ENCODE data around the gene PPM1H.

DNA sequence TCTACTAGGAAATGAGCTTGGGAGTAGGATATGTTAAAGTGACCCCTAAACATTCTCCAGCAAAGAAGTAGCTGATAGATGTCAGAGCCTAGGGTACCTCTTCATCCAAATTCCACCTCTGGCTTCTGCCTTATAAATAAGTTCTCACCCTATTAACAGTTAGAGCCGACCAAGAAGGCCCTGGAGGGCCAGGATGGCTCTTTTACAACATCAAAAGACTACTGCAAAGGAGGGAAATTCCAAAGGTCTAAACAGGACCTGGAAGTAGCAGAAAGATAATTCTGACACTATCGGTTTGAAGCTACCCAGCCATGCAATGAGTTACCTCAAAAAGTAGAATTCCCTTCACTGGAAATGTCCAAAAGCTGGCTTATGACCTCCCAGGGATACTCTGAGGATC is 90.0 kb downstream of the PPM1H start:
- TF ChIP-seq CTCF (IDR thresholded peaks at IDR 0.05; ENCODE audit: low read depth, low read length) (no peak), EZH2phosphoT487 (IDR thresholded peaks at IDR 0.05; ENCODE audit: low read depth) (no peak)

Measured in OCI-LY3 (cell line).